ENCODE results near the gene ARHGEF39.

DNA sequence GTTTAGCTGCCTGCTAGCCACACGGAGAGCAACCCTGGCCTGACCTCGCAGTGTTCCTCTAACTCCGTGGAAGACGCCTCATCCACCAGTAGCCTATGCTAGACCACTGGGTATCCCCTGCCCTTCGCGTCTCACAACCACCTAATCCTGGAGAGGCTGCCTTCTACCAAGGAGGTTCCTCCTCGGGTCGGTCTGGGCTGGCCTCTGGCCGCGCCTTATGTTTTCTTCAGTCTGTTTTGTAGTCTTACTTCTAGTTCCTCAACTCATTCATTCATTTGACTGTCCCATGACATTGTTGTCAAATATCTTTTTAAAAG is 26.3 kb upstream of the ARHGEF39 start:
- no peak for TF ChIP-seq GATA2 (IDR thresholded peaks at IDR 0.05; ENCODE audit: low read depth, low read length)
- no peak for TF ChIP-seq GATA3 (IDR thresholded peaks at IDR 0.05; ENCODE audit: low read depth, low read length)

All from SH-SY5Y (cell line).